PFSK-1 (cell line): ENCODE results near the gene BRMS1L.

Source experiments
- FOXP2 ChIP-seq: optimal IDR thresholded peaks from 2 replicates; pipeline ENCODE3; 2011; ENCODE audit warnings: borderline replicate concordance, control low read depth, inconsistent platforms; ENCODE audit not compliant: insufficient read depth; ENCODE audit errors: extremely low read length, extremely low read depth
- POLR2AphosphoS5 ChIP-seq: IDR thresholded peaks from 2 replicates; pipeline ENCODE4 v1.6.1; 2012; ENCODE audit warnings: low read depth, mild to moderate bottlenecking, control low read depth, low read length, moderate library complexity
- SIN3A ChIP-seq: IDR thresholded peaks from 2 replicates; pipeline ENCODE4 v1.6.1; 2012; ENCODE audit warnings: mild to moderate bottlenecking, low read length, moderate library complexity, borderline replicate concordance; ENCODE audit not compliant: insufficient read depth
- TAF1 ChIP-seq: IDR thresholded peaks from 2 replicates; pipeline ENCODE4 v1.6.1; 2012; ENCODE audit warnings: low read length, control low read depth, borderline replicate concordance; ENCODE audit not compliant: insufficient read depth
- TF ChIP-seq, protein P1 (sequence below), 2 experiments: IDR thresholded peaks; 2 replicates each; pipeline versions ENCODE4 v1.6.1 to v1.8.0; 2011 to 2012; ENCODE audit warnings: low read depth in 2 of 2, low read length in 2 of 2, control low read depth in 1 of 2, inconsistent platforms in 1 of 2, mild to moderate bottlenecking in 1 of 2, moderate library complexity in 1 of 2; ENCODE audit not compliant: insufficient read depth in 1 of 2

The BRMS1L gene

DNA sequence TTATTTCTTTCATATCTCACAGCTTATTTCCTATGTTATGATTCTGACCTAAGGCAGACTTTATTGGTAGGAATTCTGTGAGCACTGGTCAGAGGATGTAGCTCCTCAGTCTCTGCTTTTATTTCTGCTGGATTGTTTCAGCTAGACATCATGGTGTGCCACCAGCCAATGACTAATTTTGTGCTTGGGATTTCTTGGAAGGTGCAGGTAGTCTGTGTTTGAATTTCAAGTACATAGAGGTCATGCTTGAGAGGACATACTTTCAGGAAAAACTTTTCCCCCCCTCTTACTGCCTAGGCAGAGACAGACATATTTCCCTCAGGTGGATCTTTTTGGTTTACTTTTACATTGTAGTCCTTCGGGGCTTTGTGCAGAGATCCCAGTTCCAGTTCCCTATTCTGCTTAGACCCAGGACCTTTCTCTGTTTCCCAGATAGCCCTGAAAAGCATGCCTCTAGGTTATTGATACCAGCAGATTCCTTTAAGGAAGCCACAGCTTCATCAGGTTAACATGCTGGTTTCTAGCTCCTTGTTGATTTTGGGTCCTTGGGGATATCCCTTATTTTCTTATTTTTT, 28.6 kb downstream of the BRMS1L start:
- TF ChIP-seq SIN3A (no peak), POLR2AphosphoS5 (no peak), TAF1 (no peak), FOXP2 (no peak)
- TF ChIP-seq, protein P1, sequence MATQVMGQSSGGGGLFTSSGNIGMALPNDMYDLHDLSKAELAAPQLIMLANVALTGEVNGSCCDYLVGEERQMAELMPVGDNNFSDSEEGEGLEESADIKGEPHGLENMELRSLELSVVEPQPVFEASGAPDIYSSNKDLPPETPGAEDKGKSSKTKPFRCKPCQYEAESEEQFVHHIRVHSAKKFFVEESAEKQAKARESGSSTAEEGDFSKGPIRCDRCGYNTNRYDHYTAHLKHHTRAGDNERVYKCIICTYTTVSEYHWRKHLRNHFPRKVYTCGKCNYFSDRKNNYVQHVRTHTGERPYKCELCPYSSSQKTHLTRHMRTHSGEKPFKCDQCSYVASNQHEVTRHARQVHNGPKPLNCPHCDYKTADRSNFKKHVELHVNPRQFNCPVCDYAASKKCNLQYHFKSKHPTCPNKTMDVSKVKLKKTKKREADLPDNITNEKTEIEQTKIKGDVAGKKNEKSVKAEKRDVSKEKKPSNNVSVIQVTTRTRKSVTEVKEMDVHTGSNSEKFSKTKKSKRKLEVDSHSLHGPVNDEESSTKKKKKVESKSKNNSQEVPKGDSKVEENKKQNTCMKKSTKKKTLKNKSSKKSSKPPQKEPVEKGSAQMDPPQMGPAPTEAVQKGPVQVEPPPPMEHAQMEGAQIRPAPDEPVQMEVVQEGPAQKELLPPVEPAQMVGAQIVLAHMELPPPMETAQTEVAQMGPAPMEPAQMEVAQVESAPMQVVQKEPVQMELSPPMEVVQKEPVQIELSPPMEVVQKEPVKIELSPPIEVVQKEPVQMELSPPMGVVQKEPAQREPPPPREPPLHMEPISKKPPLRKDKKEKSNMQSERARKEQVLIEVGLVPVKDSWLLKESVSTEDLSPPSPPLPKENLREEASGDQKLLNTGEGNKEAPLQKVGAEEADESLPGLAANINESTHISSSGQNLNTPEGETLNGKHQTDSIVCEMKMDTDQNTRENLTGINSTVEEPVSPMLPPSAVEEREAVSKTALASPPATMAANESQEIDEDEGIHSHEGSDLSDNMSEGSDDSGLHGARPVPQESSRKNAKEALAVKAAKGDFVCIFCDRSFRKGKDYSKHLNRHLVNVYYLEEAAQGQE (IDR thresholded peaks at IDR 0.05; ENCODE audit: insufficient read depth in 1 of 2, low read depth in 2 of 2, low read length in 2 of 2) = no peak

DNA sequence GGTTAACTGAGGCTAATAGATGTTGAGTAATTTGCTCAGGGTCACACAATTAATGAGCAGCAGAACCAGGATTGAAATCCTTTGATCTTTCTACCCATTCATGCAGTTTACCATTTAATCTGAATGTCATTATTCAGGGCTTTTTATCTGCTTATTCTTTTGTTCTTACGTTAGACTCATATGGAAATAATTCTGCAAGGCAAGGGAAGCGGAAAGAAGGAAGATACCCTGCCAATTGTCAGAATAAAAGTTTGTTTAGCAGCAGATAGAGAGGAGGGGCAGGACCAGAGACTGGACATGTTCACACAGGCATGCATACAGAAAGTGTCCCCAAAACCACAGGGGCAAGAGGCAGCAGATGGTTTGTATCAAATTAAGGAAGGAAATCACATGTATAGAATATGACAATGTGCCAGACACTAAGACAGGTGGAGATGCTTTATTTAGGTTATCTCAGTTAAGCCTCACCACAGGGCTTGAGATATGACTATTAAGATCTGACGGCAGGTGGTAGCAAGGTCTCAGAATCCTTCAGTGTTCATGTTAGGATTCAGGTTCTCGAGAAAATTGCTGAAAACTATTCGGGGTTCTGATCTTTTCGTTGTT, 29.8 kb downstream of the BRMS1L start:
- TF ChIP-seq SIN3A (no peak), TAF1 (no peak), FOXP2 (no peak), POLR2AphosphoS5 (no peak)
- TF ChIP-seq, protein P1 (IDR thresholded peaks at IDR 0.05; ENCODE audit: insufficient read depth in 1 of 2, low read depth in 2 of 2, low read length in 2 of 2) = no peak

GRCh38 chr14:35858521-35859209, 32.5 kb downstream of the BRMS1L start:
- TF ChIP-seq TAF1 = no peak
- no peak for TF ChIP-seq SIN3A
- TF ChIP-seq POLR2AphosphoS5 = no peak
- TF ChIP-seq FOXP2 = no peak
- TF ChIP-seq, protein P1 (IDR thresholded peaks at IDR 0.05; ENCODE audit: insufficient read depth in 1 of 2, low read depth in 2 of 2, low read length in 2 of 2) = no peak

DNA sequence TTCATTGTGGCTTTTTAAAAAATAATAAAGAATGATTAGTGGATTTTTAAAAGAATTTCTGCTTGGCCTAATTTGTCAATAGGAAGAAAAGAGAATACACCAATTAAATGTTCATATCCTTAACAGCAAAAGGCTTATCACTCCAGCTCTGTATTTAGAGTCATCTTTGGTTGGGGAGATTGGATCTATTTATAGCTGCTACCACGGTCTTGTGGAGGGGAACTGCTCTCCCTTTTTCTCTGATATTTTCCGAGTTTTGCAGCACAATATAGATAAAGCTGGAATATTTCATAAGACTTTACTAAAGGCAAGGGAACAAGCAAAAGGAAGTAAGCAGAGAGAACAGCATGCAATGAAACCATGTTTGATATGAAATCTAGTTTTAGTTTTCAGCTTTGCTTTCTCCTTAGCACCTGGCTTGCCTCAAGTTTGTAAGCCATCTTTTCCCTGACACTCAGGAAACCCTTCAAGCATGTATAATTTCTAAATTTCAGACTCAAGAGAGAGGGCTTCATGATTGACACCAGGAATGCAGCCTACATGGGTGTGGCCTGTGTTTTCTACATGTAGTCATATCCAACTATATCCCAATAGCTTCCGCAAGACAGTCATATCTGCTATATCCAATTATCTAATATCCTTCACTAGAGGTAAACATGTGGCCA, 35.2 kb downstream of the BRMS1L start:
- TF ChIP-seq TAF1 (no peak), SIN3A (no peak), POLR2AphosphoS5 (no peak), FOXP2 (no peak)
- TF ChIP-seq, protein P1 (IDR thresholded peaks at IDR 0.05; ENCODE audit: insufficient read depth in 1 of 2, low read depth in 2 of 2, low read length in 2 of 2) = no peak
